SK-N-SH (cell line): ENCODE measurements around the gene TNFRSF4. TPM values are rescaled to one million over a fixed set of nuclear protein-coding genes. Genes with fewer than 3 reads are reported as not detected.

Experiments
- CTCF ChIA-PET: fragments of 300-600, 350-600 bp; formaldehyde crosslinking; extraction: SDS; loops from one replicate; lab custom pipeline; 2021; lab: Yijun Ruan, JAX
- POLR2A ChIA-PET: fragments of 350-600 bp; sonication (Branson Sonifier 250); formaldehyde crosslinking; extraction: SDS; loops from one replicate; lab custom pipeline; 2020; ENCODE audit warnings: antibody characterized with exemption, inconsistent platforms; lab: Yijun Ruan, JAX
- DNase-seq: peaks from one replicate; pipeline ENCODE4 v3.0.0; 2012
- H2AFZ ChIP-seq: fragments of 200-600 bp; sonication (generic); 2 replicates; pipeline ENCODE4 v1.8.1; 2016; ENCODE audit warnings: antibody characterized with exemption, mild to moderate bottlenecking, low read depth
- H3F3A ChIP-seq: fragments of 200-600 bp; sonication (generic); replicated peaks from 2 replicates; pipeline ENCODE3; 2016; ENCODE audit warnings: antibody characterized with exemption, mild to moderate bottlenecking; ENCODE audit not compliant: insufficient read depth
- H3K27ac ChIP-seq, 2 experiments: fragments of 200-500 bp in 1 of 2; fragments of 200-600 bp in 1 of 2; sonication (Bioruptor generic) in 1 of 2; sonication (generic), shearing (Covaris generic) in 1 of 2; 2 replicates each; pipeline versions ENCODE4 v1.5.1 to v1.6.1; 2014 to 2016; ENCODE audit warnings: low read depth in 2 of 2, inconsistent platforms in 1 of 2, low read length in 1 of 2, mild to moderate bottlenecking in 1 of 2, mixed read lengths in 1 of 2
- H3K27me3 ChIP-seq: fragments of 200-600 bp; sonication (generic), shearing (Covaris generic); 2 replicates; pipeline ENCODE4 v1.6.1; 2016; ENCODE audit warnings: mixed run types; ENCODE audit not compliant: insufficient read depth
- H3K36me3 ChIP-seq, 2 experiments: fragments of 200-500 bp in 1 of 2; fragments of 200-600 bp in 1 of 2; sonication (Bioruptor generic) in 1 of 2; sonication (generic) in 1 of 2; replicated peaks in 1 of 2; 2 replicates each; pipeline versions ENCODE3 to v1.5.1; 2014 to 2016; ENCODE audit warnings: low read length in 1 of 2, mild to moderate bottlenecking in 1 of 2; ENCODE audit not compliant: insufficient read depth in 2 of 2, control insufficient read depth in 1 of 2
- H3K4me1 ChIP-seq, 2 experiments: fragments of 200-500 bp in 1 of 2; fragments of 200-600 bp in 1 of 2; sonication (Bioruptor generic) in 1 of 2; sonication (generic), shearing (Covaris generic) in 1 of 2; 2 replicates each; pipeline versions ENCODE4 v1.5.1 to v1.6.1; 2014 to 2016; ENCODE audit warnings: low read depth in 1 of 2, low read length in 1 of 2, mixed run types in 1 of 2; ENCODE audit not compliant: insufficient read depth in 2 of 2, control insufficient read depth in 1 of 2
- H3K4me2 ChIP-seq: fragments of 200-600 bp; sonication (generic), shearing (Covaris generic); 2 replicates; pipeline ENCODE4 v1.6.1; 2017; ENCODE audit warnings: mixed run types
- H3K4me3 ChIP-seq, 2 experiments: fragments of 200-500 bp in 1 of 2; fragments of 200-600 bp in 1 of 2; sonication (Bioruptor generic) in 1 of 2; sonication (generic), shearing (Covaris generic) in 1 of 2; 2 replicates each; pipeline versions ENCODE4 v1.5.1 to v1.8.1; 2014 to 2016; ENCODE audit warnings: low read depth in 2 of 2, inconsistent platforms in 1 of 2, low read length in 1 of 2, mild to moderate bottlenecking in 1 of 2, mixed read lengths in 1 of 2, moderate library complexity in 1 of 2
- H3K79me2 ChIP-seq: fragments of 200-600 bp; sonication (generic); 2 replicates; pipeline ENCODE4 v1.8.1; 2017; ENCODE audit warnings: mild to moderate bottlenecking; ENCODE audit not compliant: insufficient read depth
- H3K9ac ChIP-seq: fragments of 200-600 bp; sonication (generic); 2 replicates; pipeline ENCODE4 v1.6.1; 2017; ENCODE audit warnings: mixed run types
- H3K9me2 ChIP-seq: fragments of 200-600 bp; sonication (generic); 2 replicates; pipeline ENCODE4 v1.6.1; 2017; ENCODE audit warnings: mixed run types
- H3K9me3 ChIP-seq: fragments of 200-600 bp; sonication (generic); 2 replicates; pipeline ENCODE4 v1.6.1; 2017; ENCODE audit warnings: mixed run types, mild to moderate bottlenecking, moderate library complexity
- H4K20me1 ChIP-seq: fragments of 200-600 bp; sonication (generic); 2 replicates; pipeline ENCODE4 v1.6.1; 2017; ENCODE audit warnings: mild to moderate bottlenecking, mixed run types; ENCODE audit not compliant: insufficient read depth
- ELF1 ChIP-seq: IDR thresholded peaks from 2 replicates; pipeline ENCODE4 v1.4.0; 2012
- EP300 ChIP-seq, 2 experiments: IDR thresholded peaks; 2 replicates each; pipeline versions ENCODE4 v1.4.0 to v1.6.1; 2012; ENCODE audit warnings: borderline replicate concordance in 1 of 2, low read depth in 1 of 2, low read length in 1 of 2
- GATA2 ChIP-seq: sonication (generic); formaldehyde crosslinking; IDR thresholded peaks from 2 replicates; pipeline ENCODE4 v1.5.0; 2020; ENCODE audit warnings: mild to moderate bottlenecking, missing genetic modification reagents
- MEF2A ChIP-seq: IDR thresholded peaks from 2 replicates; pipeline ENCODE4 v1.4.0; 2012; ENCODE audit warnings: low read depth, borderline replicate concordance
- MXI1 ChIP-seq: IDR thresholded peaks from 2 replicates; pipeline ENCODE4 v1.6.1; 2012; ENCODE audit warnings: mild to moderate bottlenecking, low read depth, low read length, improper control_type of control experiment
- NFIC ChIP-seq: IDR thresholded peaks from 2 replicates; pipeline ENCODE4 v1.4.0; 2012; ENCODE audit warnings: borderline replicate concordance
- RAD21 ChIP-seq: IDR thresholded peaks from 2 replicates; pipeline ENCODE4 v1.6.1; 2012; ENCODE audit warnings: mild to moderate bottlenecking, low read length
- RCOR1 ChIP-seq: fragments of 150-350 bp; IDR thresholded peaks from 2 replicates; pipeline ENCODE4 v1.6.1; 2017; ENCODE audit warnings: antibody characterized with exemption, low read length
- TEAD4 ChIP-seq: IDR thresholded peaks from 2 replicates; pipeline ENCODE4 v1.4.0; 2012; ENCODE audit warnings: mild to moderate bottlenecking, borderline replicate concordance; ENCODE audit not compliant: insufficient read depth
- WGBS: methylation state at CpG from one replicate; pipeline ENCODE4 v1.1.6; 2017; ENCODE audit warnings: low lambda C conversion rate; 5-methylcytosine and 5-hydroxymethylcytosine counted together
- polyA plus RNA-seq, 3 experiments: library from polyadenylated mRNA; depleted of rRNA; stranded (reverse); fragments of >200 nt; gene quantifications; 2 replicates each; pipeline ENCODE4 v1.2.3, GENCODE V29; 2012
- TF ChIP-seq, protein P1 (sequence below): fragments of 150-350 bp; IDR thresholded peaks from 2 replicates; pipeline ENCODE4 v1.6.1; 2017; ENCODE audit warnings: antibody characterized with exemption, low read length, low read depth, borderline replicate concordance
- TF ChIP-seq, protein P2 (sequence below): fragments of 150-350 bp; IDR thresholded peaks from 2 replicates; pipeline ENCODE4 v1.6.1; 2016; ENCODE audit warnings: mild to moderate bottlenecking, low read depth, low read length
- TF ChIP-seq, protein P3 (sequence below): IDR thresholded peaks from 2 replicates; pipeline ENCODE4; 2012
- TF ChIP-seq, protein P4 (sequence below): IDR thresholded peaks from 2 replicates; pipeline ENCODE4 v1.4.0; 2012; ENCODE audit warnings: low read depth, borderline replicate concordance

Gene TNFRSF4
- polyA plus RNA-seq, 1 of the 3 experiments (the other 2 are of a cell fraction), result not detected

DNA sequence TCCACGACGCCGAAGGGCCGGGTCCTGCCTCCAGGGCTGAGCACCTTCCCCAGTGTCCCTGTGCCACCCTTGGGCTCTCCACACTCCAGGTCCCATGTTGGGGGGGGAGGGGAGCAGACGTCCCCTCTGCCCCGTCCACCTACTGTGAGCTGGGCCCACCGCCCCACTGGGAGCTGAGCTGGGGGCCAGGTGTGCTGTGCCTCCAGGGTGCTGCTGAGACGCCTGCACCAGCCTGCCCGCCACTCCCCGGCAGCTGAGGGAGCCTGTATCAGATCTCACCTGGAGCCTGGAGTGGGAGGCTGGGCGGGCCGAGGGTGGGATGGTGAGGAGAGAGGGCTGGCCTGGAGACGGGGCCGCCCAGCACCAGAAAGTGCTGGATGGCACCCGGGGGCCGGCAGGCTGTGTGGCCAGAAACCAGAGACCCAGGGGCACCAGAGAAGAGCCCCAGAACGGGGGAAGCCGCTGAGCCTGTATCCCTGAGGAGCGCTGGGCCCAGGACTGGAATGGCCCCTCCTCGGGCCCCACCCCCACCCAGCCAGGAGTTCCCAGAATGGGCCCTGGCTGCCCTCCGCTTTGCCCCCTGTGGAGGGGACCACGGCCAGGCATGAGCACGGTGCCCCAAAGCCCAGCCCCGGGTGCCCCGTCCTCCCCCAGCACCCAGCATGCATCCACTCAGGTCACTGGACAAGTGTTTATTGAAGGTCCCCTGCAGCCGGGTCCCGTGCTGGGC, 11.0 kb downstream of the TNFRSF4 start:
- WGBS, result 50% methylated on average over 2 of the region's 27 CpGs
- DNase-seq, result no peak
- TF ChIP-seq NFIC (no peak), MXI1 (no peak), RAD21 (no peak), EP300 (IDR thresholded peaks at IDR 0.05; ENCODE audit: borderline replicate concordance in 1 of 2, low read depth in 1 of 2, low read length in 1 of 2) (no peak), ELF1 (no peak), RCOR1 (no peak), GATA2 (CRISPR knock-in tag) (no peak), MEF2A (no peak), TEAD4 (no peak)
- TF ChIP-seq, protein P1, sequence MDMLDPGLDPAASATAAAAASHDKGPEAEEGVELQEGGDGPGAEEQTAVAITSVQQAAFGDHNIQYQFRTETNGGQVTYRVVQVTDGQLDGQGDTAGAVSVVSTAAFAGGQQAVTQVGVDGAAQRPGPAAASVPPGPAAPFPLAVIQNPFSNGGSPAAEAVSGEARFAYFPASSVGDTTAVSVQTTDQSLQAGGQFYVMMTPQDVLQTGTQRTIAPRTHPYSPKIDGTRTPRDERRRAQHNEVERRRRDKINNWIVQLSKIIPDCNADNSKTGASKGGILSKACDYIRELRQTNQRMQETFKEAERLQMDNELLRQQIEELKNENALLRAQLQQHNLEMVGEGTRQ, result no peak
- TF ChIP-seq, protein P2, sequence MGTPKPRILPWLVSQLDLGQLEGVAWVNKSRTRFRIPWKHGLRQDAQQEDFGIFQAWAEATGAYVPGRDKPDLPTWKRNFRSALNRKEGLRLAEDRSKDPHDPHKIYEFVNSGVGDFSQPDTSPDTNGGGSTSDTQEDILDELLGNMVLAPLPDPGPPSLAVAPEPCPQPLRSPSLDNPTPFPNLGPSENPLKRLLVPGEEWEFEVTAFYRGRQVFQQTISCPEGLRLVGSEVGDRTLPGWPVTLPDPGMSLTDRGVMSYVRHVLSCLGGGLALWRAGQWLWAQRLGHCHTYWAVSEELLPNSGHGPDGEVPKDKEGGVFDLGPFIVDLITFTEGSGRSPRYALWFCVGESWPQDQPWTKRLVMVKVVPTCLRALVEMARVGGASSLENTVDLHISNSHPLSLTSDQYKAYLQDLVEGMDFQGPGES, result no peak
- TF ChIP-seq, protein P3, sequence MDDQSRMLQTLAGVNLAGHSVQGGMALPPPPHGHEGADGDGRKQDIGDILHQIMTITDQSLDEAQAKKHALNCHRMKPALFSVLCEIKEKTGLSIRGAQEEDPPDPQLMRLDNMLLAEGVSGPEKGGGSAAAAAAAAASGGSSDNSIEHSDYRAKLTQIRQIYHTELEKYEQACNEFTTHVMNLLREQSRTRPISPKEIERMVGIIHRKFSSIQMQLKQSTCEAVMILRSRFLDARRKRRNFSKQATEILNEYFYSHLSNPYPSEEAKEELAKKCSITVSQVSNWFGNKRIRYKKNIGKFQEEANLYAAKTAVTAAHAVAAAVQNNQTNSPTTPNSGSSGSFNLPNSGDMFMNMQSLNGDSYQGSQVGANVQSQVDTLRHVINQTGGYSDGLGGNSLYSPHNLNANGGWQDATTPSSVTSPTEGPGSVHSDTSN, result no peak
- TF ChIP-seq, protein P4, sequence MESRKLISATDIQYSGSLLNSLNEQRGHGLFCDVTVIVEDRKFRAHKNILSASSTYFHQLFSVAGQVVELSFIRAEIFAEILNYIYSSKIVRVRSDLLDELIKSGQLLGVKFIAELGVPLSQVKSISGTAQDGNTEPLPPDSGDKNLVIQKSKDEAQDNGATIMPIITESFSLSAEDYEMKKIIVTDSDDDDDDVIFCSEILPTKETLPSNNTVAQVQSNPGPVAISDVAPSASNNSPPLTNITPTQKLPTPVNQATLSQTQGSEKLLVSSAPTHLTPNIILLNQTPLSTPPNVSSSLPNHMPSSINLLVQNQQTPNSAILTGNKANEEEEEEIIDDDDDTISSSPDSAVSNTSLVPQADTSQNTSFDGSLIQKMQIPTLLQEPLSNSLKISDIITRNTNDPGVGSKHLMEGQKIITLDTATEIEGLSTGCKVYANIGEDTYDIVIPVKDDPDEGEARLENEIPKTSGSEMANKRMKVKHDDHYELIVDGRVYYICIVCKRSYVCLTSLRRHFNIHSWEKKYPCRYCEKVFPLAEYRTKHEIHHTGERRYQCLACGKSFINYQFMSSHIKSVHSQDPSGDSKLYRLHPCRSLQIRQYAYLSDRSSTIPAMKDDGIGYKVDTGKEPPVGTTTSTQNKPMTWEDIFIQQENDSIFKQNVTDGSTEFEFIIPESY, result no peak

More for the DNA sequence above, 11.0 kb downstream of the TNFRSF4 start:
- peaks cover 0 to 3% of the 10 kb centered on the region in 2 experiments; a peak in 1 of 4 replicates for H3K4me1 ChIP-seq
- H3K79me2 ChIP-seq, result no peaks in the 10 kb centered on the region
- no peak overlapping the region for H2AFZ ChIP-seq
- no peaks in the 10 kb centered on the region for H3K36me3 ChIP-seq
- no peak overlapping the region for H3K4me3 ChIP-seq
- no peak overlapping the region for H3K4me2 ChIP-seq
- no peak overlapping the region for H3K27ac ChIP-seq
- H3F3A ChIP-seq, result no peaks in the 10 kb centered on the region
- ChIA-PET POLR2A (interaction anchor here (0.6 kb wide), 1 partner anchor 11 kb away, joined by 3 read pairs; the partner anchor contains the start of gene TNFRSF4), CTCF (interaction anchor here (3.8 kb wide), 1 partner anchor 81 kb away, joined by 16 read pairs; no protein-coding TSS in a partner anchor)
- no peaks in the 10 kb centered on the region for H4K20me1 ChIP-seq
- H3K9me2 ChIP-seq, result no peaks in the 10 kb centered on the region
- H3K9ac ChIP-seq, result no peak overlapping the region
- no peaks in the 10 kb centered on the region for H3K9me3 ChIP-seq
- peaks cover 7% of the 10 kb centered on the region; the same call in 1 of the 2 replicates for H3K27me3 ChIP-seq
